HCT116 (cell line): ENCODE measurements around the gene ADGRB3. TPM values are rescaled to one million over a fixed set of nuclear protein-coding genes. Genes with fewer than 3 reads are reported as not detected.

ENCODE experiments used
- ATAC-seq: fragments of 200-7000 bp; cut with Tn5 transposase; 2 replicates; pipeline ENCODE4 v1.9.1; 2020; ENCODE audit warnings: mild to moderate bottlenecking, moderate library complexity
- BruUV-seq: library from RNA; stranded (reverse); fragments of 400-500 nt; replicated peaks from 2 replicates; lab custom pipeline; 2021; lab: Mats Ljungman, UMichigan
- CTCF ChIA-PET: fragments of 300-600 bp; sonication (Branson Sonifier 250); formaldehyde crosslinking; loops from one replicate; lab custom pipeline; 2021; ENCODE audit warnings: antibody characterized with exemption; lab: Charles Lee
- POLR2A ChIA-PET: fragments of 300-600, 350-600 bp; sonication (Branson Sonifier 250); formaldehyde crosslinking; loops from one replicate; lab custom pipeline; 2021; ENCODE audit warnings: antibody characterized with exemption; lab: Charles Lee
- RAD21 ChIA-PET, 2 experiments: fragments of 300-600 bp; sonication (Branson Sonifier 250); formaldehyde crosslinking; loops; one replicate each; lab custom pipeline; 2023; ENCODE audit warnings: low total read pairs in 2 of 2; ENCODE audit not compliant: uncharacterized antibody in 2 of 2, unreplicated experiment in 2 of 2, low non-redundant PET in 1 of 2; lab: Charles Lee
- DNase-seq: peaks from one replicate; pipeline ENCODE4 v3.0.0-alpha.2; 2010; ENCODE audit warnings: low read depth, low spot score
- H2AFZ ChIP-seq: fragments of 200-600 bp; shearing (Covaris generic), sonication (generic); 2 replicates; pipeline ENCODE4 v1.6.1; 2017; ENCODE audit warnings: low read depth, mixed run types, mixed read lengths, antibody characterized with exemption, low read length; ENCODE audit not compliant: poor library complexity, severe bottlenecking
- H3K27ac ChIP-seq: 2 replicates; pipeline ENCODE4 v1.5.1; 2012; ENCODE audit warnings: low read depth, low read length
- H3K27me3 ChIP-seq: fragments of 200-600 bp; sonication (generic); 2 replicates; pipeline ENCODE4 v1.6.1; 2016; ENCODE audit warnings: mixed run types, low read length, mixed read lengths; ENCODE audit not compliant: insufficient read depth
- H3K36me3 ChIP-seq, 2 experiments: fragments of 200-500 bp in 1 of 2; fragments of 200-600 bp in 1 of 2; sonication (Bioruptor generic) in 1 of 2; sonication (generic) in 1 of 2; 2 replicates each; pipeline versions ENCODE4 v1.5.1 to v1.6.1; 2014 to 2016; ENCODE audit warnings: low read length in 2 of 2, inconsistent platforms in 1 of 2, mixed read lengths in 1 of 2, mixed run types in 1 of 2; ENCODE audit not compliant: insufficient read depth in 2 of 2, control insufficient read depth in 1 of 2
- H3K4me1 ChIP-seq, 2 experiments: fragments of 200-600 bp in 1 of 2; sonication (generic) in 1 of 2; 2 replicates each; pipeline versions ENCODE4 v1.5.1 to v1.6.1; 2012 to 2017; ENCODE audit warnings: low read length in 2 of 2, inconsistent platforms in 1 of 2, mild to moderate bottlenecking in 1 of 2, mixed read lengths in 1 of 2, mixed run types in 1 of 2, moderate library complexity in 1 of 2; ENCODE audit not compliant: insufficient read depth in 2 of 2, control insufficient read depth in 1 of 2
- H3K4me2 ChIP-seq: fragments of 200-600 bp; sonication (generic); 2 replicates; pipeline ENCODE4 v1.6.1; 2017; ENCODE audit warnings: mixed run types, low read length, mixed read lengths
- H3K4me3 ChIP-seq, 2 experiments: fragments of 200-600 bp in 1 of 2; sonication (generic) in 1 of 2; replicated peaks in 1 of 2; 2 replicates each; pipeline ENCODE4 v1.5.1; 2011 to 2016; ENCODE audit warnings: low read length in 2 of 2, control low read depth in 1 of 2, low read depth in 1 of 2, mild to moderate bottlenecking in 1 of 2, mixed read lengths in 1 of 2, mixed run types in 1 of 2
- H3K79me2 ChIP-seq: fragments of 200-600 bp; sonication (generic); 2 replicates; pipeline ENCODE4 v1.6.1; 2017; ENCODE audit warnings: mild to moderate bottlenecking, mixed run types, low read length, moderate library complexity, mixed read lengths; ENCODE audit not compliant: insufficient read depth
- H3K9ac ChIP-seq: fragments of 200-600 bp; sonication (generic); 2 replicates; pipeline ENCODE4 v1.6.1; 2016; ENCODE audit warnings: low read length, mixed read lengths
- H3K9me2 ChIP-seq: fragments of 200-600 bp; sonication (generic), shearing (Covaris generic); 2 replicates; pipeline ENCODE4 v1.6.1; 2017; ENCODE audit warnings: mixed run types, mild to moderate bottlenecking, moderate library complexity; ENCODE audit not compliant: insufficient read depth
- H3K9me3 ChIP-seq, 2 experiments: fragments of 200-500 bp in 1 of 2; fragments of 200-600 bp in 1 of 2; sonication (Bioruptor generic) in 1 of 2; sonication (generic) in 1 of 2; 2 replicates each; pipeline ENCODE4 v1.6.1; 2014 to 2017; ENCODE audit warnings: low read length in 2 of 2, mixed read lengths in 2 of 2, inconsistent platforms in 1 of 2, low read depth in 1 of 2, mild to moderate bottlenecking in 1 of 2, mixed run types in 1 of 2, moderate library complexity in 1 of 2; ENCODE audit not compliant: control insufficient read depth in 1 of 2, insufficient read depth in 1 of 2
- H4K20me1 ChIP-seq: fragments of 200-600 bp; sonication (generic), shearing (Covaris generic); 2 replicates; pipeline ENCODE4 v1.6.1; 2017; ENCODE audit warnings: mixed run types, mild to moderate bottlenecking, moderate library complexity; ENCODE audit not compliant: insufficient read depth
- ATF3 ChIP-seq: IDR thresholded peaks from 2 replicates; pipeline ENCODE4 v1.6.1; 2012
- CBX3 ChIP-seq: IDR thresholded peaks from 2 replicates; pipeline ENCODE4 v1.6.1; 2012; ENCODE audit warnings: low read depth
- CEBPB ChIP-seq: IDR thresholded peaks from 2 replicates; pipeline ENCODE4 v1.6.1; 2012; ENCODE audit warnings: low read depth
- CTCF ChIP-seq, 3 experiments: fragments of 200-600 bp in 1 of 3; sonication (generic) in 1 of 3; IDR thresholded peaks in 2 of 3; conservative IDR thresholded peaks in 1 of 3; 2 replicates each; pipeline ENCODE4 v1.5.1; 2012 to 2017; ENCODE audit warnings: low read depth in 2 of 3, low read length in 2 of 3, antibody characterized with exemption in 1 of 3, borderline replicate concordance in 1 of 3, control low read depth in 1 of 3, mild to moderate bottlenecking in 1 of 3, mixed read lengths in 1 of 3, mixed run types in 1 of 3, moderate library complexity in 1 of 3; ENCODE audit not compliant: insufficient read depth in 1 of 3
- EGR1 ChIP-seq: IDR thresholded peaks from 2 replicates; pipeline ENCODE4 v1.6.1; 2012; ENCODE audit warnings: low read depth
- ELF1 ChIP-seq: IDR thresholded peaks from 2 replicates; pipeline ENCODE4 v1.6.1; 2012; ENCODE audit warnings: low read depth, borderline replicate concordance
- EZH2 ChIP-seq: fragments of 200-600 bp; sonication (generic); IDR thresholded peaks from 2 replicates; pipeline ENCODE4 v1.6.1; 2017; ENCODE audit warnings: antibody characterized with exemption, mixed run types
- EZH2phosphoT487 ChIP-seq: fragments of 200-600 bp; IDR thresholded peaks from 2 replicates; pipeline ENCODE4 v1.6.1; 2018; ENCODE audit warnings: antibody characterized with exemption, borderline replicate concordance
- JUND ChIP-seq: IDR thresholded peaks from 2 replicates; pipeline ENCODE4 v1.6.1; 2012
- MAX ChIP-seq: IDR thresholded peaks from 2 replicates; pipeline ENCODE4 v1.6.1; 2012
- POLR2A ChIP-seq: IDR thresholded peaks from 2 replicates; pipeline ENCODE4 v1.7.0; 2011; ENCODE audit warnings: borderline replicate concordance; ENCODE audit not compliant: insufficient read depth, insufficient read length; ENCODE audit errors: extremely low read depth
- POLR2AphosphoS5 ChIP-seq: IDR thresholded peaks from 2 replicates; pipeline ENCODE4 v1.6.1; 2011; ENCODE audit warnings: mild to moderate bottlenecking, low read depth, low read length, moderate library complexity
- RAD21 ChIP-seq: IDR thresholded peaks from 2 replicates; pipeline ENCODE4 v1.6.1; 2012; ENCODE audit warnings: low read depth, mild to moderate bottlenecking
- REST ChIP-seq: IDR thresholded peaks from 2 replicates; pipeline ENCODE4 v1.6.1; 2012; ENCODE audit warnings: low read depth
- SIN3A ChIP-seq: IDR thresholded peaks from 2 replicates; pipeline ENCODE4 v1.6.1; 2012; ENCODE audit warnings: low read depth
- SRF ChIP-seq: IDR thresholded peaks from 2 replicates; pipeline ENCODE4 v1.6.1; 2012; ENCODE audit warnings: low read depth
- TCF7L2 ChIP-seq: IDR thresholded peaks from 2 replicates; pipeline ENCODE4 v1.7.0; 2011; ENCODE audit warnings: borderline replicate concordance, inconsistent platforms; ENCODE audit not compliant: insufficient read depth, insufficient read length; ENCODE audit errors: extremely low read depth
- YY1 ChIP-seq: IDR thresholded peaks from 2 replicates; pipeline ENCODE4 v1.6.1; 2011; ENCODE audit warnings: low read length, low read depth, moderate library complexity, mild to moderate bottlenecking; ENCODE audit not compliant: insufficient replicate concordance; ENCODE audit errors: extremely low read depth
- ZFX ChIP-seq: fragments of 450-650 bp; IDR thresholded peaks from 2 replicates; pipeline ENCODE4 v1.6.1; 2017
- intact Hi-C: fragments of 100-400 bp; cut with micrococcal nuclease; formaldehyde crosslinking; loops from 2 replicates; pipeline ENCODE4 v1.10.0; 2022
- total RNA-seq: library from RNA; stranded (reverse); gene quantifications from one replicate; pipeline ENCODE4 v1.2.1, GENCODE V29; 2021; ENCODE audit not compliant: unreplicated experiment

The ADGRB3 gene
- total RNA-seq, 1 experiment from 2014 or later, result not detected

- Histone ChIP-seq H3K9me3 (peaks cover 4 to 6% of the 10 kb centered on the region in 2 experiments; a peak in 2 of 4 replicates), H2AFZ (no peak overlapping the region), H3K4me1 (no peaks in the 10 kb centered on the region), H3K9ac (no peak overlapping the region), H3K9me2 (no peaks in the 10 kb centered on the region), H3K36me3 (no peaks in the 10 kb centered on the region), H3K27me3 (no peaks in the 10 kb centered on the region), H3K4me3 (no peak overlapping the region), H3K79me2 (no peaks in the 10 kb centered on the region), H4K20me1 (no peaks in the 10 kb centered on the region), H3K4me2 (no peak overlapping the region), H3K27ac (no peak overlapping the region)
- intact Hi-C loops, result loop anchor here (10.0 kb wide), 1 partner anchor 849 kb away; no protein-coding TSS in a partner anchor
- ChIA-PET POLR2A (no interaction called here), RAD21 (no interaction called here), CTCF (no interaction called here)
- TF ChIP-seq POLR2A, result no peak
- TF ChIP-seq EZH2phosphoT487, result no peak
- no peak for TF ChIP-seq RAD21
- no peak for TF ChIP-seq MAX
- no peak for TF ChIP-seq SIN3A
- no peak for TF ChIP-seq REST
- no peak for TF ChIP-seq CBX3
- TF ChIP-seq POLR2AphosphoS5, result no peak
- no peak for TF ChIP-seq YY1
- no peak for TF ChIP-seq ELF1
- TF ChIP-seq ATF3, result no peak
- TF ChIP-seq TCF7L2, result no peak
- TF ChIP-seq CTCF (IDR thresholded peaks at IDR 0.05 in 2 of 3, conservative IDR thresholded peaks at IDR 0.05 in 1 of 3; ENCODE audit: borderline replicate concordance in 1 of 3, insufficient read depth in 1 of 3, low read depth in 2 of 3, low read length in 2 of 3), result no peak
- no peak for TF ChIP-seq SRF
- no peak for TF ChIP-seq CEBPB
- no peak for TF ChIP-seq EZH2
- TF ChIP-seq ZFX, result no peak
- TF ChIP-seq JUND, result no peak
- no peak for TF ChIP-seq EGR1
- BruUV-seq, result no TSS peak
- DNase-seq (no peak), ATAC-seq (no peak)
These were observed 240.3 kb downstream of the ADGRB3 start for GRCh38 chr6:68875403-68875802.
